Testis (tissue), 2 donors: ENCODE data around the gene CYP3A7.

Experiments
- POLR2A ChIP-seq: fragments of 450-650 bp; IDR thresholded peaks from one replicate; pipeline ENCODE4 v1.6.1; 2017; ENCODE audit warnings: antibody characterized with exemption, mild to moderate bottlenecking, moderate library complexity
- TF ChIP-seq, protein P1 (sequence below), 3 experiments: fragments of 450-650 bp in 2 of 3; fragments of 200-600 bp in 1 of 3; sonication (generic) in 1 of 3; IDR thresholded peaks; one replicate each; pipeline ENCODE4 v1.5.1; 2016 to 2019; ENCODE audit warnings: antibody characterized with exemption in 3 of 3, mild to moderate bottlenecking in 2 of 3, moderate library complexity in 1 of 3

DNA sequence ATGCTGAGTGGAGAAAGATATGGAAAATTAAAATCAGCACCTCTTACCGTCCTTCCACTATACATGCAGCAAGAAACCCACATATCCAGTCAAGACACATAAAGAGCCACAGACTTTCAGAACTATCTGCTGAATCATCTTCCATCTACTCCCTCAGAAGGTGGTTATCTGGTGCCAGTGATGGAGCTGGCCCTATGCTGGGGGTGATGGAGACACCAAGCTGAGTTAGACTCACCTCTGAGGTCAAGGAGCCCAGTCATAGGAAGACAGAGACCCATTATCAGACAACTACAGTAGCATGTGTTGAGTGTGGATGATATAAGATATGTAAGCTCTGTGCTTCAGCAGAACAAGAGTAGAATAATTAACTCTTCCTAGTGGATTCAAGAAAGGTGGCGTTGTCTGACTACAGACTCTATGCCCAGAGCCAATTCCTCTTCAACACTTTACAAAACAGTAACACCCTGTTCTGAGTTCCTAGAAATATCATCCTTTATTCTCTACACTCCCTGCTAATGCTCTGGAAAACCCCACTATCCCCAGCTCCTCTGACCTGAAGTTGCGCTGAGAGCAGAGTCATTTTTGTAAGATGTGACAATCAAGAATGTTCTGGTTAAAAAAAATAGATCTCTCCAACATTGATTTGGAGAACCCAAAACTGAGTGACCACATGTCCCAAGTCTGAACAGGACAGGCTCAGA is 69.5 kb downstream of the CYP3A7 start:
- TF ChIP-seq, protein P1, sequence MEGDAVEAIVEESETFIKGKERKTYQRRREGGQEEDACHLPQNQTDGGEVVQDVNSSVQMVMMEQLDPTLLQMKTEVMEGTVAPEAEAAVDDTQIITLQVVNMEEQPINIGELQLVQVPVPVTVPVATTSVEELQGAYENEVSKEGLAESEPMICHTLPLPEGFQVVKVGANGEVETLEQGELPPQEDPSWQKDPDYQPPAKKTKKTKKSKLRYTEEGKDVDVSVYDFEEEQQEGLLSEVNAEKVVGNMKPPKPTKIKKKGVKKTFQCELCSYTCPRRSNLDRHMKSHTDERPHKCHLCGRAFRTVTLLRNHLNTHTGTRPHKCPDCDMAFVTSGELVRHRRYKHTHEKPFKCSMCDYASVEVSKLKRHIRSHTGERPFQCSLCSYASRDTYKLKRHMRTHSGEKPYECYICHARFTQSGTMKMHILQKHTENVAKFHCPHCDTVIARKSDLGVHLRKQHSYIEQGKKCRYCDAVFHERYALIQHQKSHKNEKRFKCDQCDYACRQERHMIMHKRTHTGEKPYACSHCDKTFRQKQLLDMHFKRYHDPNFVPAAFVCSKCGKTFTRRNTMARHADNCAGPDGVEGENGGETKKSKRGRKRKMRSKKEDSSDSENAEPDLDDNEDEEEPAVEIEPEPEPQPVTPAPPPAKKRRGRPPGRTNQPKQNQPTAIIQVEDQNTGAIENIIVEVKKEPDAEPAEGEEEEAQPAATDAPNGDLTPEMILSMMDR (IDR thresholded peaks at IDR 0.05): no peak
- TF ChIP-seq POLR2A: no peak
